DMS114 treated with DMSO at 0.1 percent for 48 hours (cell line): ENCODE data around the gene CALHM2.
A peak's percentile ranks its signal among the peaks of the same experiment; 100 is the strongest.
"Not testable (repeated sequence)": the region's sequence is repeated elsewhere in the genome, so short reads cannot be mapped to it uniquely, and the experiment has no call there.

Source experiments
- DNase-seq: peaks from one replicate; lab custom pipeline; 2025; ENCODE audit not compliant: unreplicated experiment; lab: John Stamatoyannopoulos, UW

The CALHM2 gene, protein sequence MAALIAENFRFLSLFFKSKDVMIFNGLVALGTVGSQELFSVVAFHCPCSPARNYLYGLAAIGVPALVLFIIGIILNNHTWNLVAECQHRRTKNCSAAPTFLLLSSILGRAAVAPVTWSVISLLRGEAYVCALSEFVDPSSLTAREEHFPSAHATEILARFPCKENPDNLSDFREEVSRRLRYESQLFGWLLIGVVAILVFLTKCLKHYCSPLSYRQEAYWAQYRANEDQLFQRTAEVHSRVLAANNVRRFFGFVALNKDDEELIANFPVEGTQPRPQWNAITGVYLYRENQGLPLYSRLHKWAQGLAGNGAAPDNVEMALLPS

GRCh38 chr10:103451831-103452505 lies at the start of gene CALHM2:
Gene CALHM2 (minus strand): TSS chr10:103452370. CDS start chr10:103449941, 2,429 bp downstream.
- no peak for DNase-seq

DNA sequence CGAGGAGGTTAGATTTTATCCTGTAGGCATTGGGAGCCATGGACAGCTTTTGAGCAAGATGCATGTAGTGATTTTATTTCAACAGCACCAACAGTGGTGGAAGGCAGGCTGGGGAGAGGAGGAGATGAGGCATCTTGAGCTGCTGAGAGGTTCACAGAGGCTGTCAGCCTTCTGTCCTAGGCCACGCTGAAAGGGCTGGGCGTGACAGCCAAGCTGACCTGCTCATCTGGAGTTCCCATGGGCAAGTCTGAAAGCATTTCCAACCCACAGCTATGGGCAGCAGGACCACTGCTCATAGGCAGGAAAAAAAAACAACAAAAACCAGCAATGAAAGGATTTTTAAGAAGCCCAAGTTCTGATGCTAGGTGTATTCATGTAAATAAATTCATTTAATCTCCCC lies 49.0 kb upstream of the CALHM2 start:
- no peak for DNase-seq

GRCh38 chr10:103500481-103500880 lies 48.3 kb upstream of the CALHM2 start:
- no peak for DNase-seq

- no peak for DNase-seq
These were observed 47.7 kb upstream of the CALHM2 start for GRCh38 chr10:103499881-103500280.

GRCh38 chr10:103498936-103499638 lies 46.9 kb upstream of the CALHM2 start:
- no peak for DNase-seq

DNA sequence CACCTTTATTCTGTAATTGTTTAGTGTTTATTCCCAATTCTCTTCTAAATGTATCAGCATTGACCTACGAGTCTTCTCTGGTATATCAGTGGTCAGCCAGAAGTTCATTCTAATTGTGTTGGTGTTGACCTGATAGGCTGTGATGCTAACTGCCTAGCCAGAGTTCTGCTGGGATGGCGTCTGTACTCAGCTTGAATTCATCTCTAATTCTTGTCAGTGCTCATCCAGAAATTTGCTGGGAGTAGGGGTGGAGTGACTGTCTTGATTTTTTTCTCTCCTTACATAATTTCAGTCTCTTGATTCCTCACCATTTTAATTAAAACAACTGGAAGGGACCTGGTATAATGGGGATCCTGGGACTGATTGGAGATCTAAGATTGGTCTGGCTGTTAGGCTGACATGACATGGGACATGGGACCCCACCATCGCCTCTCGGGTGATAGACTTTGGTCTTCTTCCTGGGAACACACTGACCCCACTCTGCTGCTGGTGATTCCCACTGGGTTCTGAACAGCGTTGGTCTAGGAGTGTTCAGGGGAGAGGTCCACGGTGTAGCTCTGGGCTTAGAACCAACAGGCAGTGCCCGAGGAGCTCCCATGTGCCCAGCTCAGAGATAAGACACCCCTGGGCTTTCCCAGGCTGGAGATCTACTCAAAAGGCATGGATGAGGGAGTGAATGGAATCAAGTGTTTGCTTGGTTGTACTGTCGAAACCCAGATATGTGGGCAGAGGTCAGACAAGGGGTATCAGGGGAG lies 45.2 kb upstream of the CALHM2 start:
- DNase-seq: no peak

DNA sequence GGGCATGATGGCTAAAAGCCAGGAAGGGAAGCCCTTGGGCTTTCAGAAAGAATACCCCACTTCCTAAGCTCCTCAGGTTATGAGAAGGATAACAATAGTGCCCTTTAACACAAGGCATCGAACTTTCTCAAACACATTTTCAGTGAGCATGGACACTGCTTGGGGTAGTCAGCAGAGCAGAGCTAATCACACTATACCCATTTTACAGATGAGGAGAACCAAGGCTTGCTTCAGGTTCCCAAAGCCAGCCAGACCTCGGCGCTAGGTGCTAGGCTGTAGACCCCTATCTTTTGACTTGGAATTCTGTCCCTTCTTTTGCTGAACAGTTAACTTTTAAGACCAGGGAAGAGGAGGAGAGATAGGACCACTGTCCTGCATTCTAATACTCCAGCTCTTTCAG lies 43.2 kb upstream of the CALHM2 start:
- no peak for DNase-seq

- DNase-seq: no peak
These were observed 42.0 kb upstream of the CALHM2 start for GRCh38 chr10:103493916-103494877.

GRCh38 chr10:103493362-103493915 lies 41.3 kb upstream of the CALHM2 start, which contains the start of gene NEURL1:
Gene NEURL1 (plus strand): TSS chr10:103493705. CDS start chr10:103494388, 683 bp downstream.
- no peak for DNase-seq

DNA sequence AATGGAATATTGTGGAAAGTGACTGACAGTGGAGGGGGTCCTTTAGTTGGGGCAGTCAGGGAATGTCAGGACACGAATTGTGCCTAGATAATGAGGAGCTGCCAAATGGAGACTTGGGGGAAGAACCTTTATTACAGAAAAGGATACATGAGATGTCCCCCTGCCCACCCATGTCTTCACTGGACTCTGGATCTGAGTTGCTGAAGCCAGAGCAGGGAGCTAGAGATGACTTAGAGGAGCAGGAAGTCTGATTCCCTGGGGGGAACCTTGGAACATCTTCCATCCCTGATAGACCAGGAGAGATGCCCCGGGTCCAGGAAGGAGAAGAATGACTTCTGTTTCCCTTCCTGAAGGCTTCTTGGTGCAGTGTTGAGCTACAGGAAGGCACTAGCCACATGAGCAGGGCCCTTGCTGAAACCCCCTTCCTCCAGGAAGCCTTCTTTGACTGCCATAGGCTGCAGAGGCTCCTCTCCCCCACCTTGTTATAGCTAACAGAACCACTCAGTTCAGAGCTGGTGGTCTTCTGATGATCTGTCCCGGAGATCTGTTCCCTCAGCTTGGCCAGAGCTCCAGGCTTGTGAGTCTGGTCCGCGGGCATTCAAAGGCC lies 40.6 kb upstream of the CALHM2 start:
- DNase-seq: no peak

- DNase-seq: peak; percentile 11
These were observed 39.7 kb upstream of the CALHM2 start for GRCh38 chr10:103491729-103492364.

GRCh38 chr10:103490986-103491314 lies 38.8 kb upstream of the CALHM2 start:
- DNase-seq: no peak

DNA sequence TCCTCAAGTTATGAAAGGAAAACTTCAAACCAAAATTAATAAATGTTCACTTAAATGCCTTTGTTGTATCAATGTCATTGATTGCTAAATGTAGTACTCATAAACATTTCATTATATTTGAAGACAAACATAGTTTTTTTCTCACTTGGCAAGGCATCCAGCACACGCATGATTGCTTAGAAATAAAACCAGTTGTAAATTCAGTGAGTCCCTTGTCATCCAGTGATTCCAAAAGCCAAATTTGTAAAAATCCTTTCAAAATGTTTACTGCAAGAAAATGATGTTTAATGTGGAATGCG lies 35.2 kb upstream of the CALHM2 start:
- DNase-seq: no peak

DNA sequence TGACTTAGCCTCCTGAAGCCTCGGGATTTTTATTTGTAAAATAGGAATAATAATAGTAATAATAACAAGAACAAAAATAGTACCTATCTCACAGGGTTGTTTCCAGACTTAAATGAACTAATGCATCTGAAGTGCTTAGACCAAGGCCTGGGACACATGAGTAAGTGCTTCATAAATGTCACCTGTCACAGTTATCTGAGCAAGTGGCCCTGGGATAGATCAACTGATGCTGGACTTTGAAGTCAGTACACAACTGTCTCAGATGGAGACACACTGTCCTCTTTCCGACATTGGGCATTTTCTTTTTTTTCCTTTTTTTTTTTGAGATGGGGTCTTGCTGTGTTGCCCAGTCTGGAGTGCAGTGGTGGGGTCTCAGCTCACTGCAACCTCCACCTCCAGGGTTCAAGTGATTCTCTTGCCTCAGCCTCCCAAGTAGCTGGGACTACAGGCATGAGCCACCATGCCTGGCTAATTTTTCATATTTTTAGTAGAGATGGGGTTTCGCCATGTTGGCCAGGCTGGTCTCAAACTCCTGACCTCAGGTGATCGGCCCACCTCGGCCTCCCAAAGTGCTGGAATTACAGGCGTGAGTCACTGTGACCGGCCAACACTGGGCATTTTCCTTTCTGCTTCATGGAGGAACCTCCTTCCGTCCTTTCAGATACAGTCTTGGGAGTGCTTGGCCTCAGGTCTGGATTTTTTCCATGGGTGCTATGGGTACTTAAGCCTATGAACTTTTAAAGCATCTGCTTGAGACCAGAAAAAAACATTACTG lies 34.7 kb upstream of the CALHM2 start:
- not testable (repeated sequence) for DNase-seq

DNA sequence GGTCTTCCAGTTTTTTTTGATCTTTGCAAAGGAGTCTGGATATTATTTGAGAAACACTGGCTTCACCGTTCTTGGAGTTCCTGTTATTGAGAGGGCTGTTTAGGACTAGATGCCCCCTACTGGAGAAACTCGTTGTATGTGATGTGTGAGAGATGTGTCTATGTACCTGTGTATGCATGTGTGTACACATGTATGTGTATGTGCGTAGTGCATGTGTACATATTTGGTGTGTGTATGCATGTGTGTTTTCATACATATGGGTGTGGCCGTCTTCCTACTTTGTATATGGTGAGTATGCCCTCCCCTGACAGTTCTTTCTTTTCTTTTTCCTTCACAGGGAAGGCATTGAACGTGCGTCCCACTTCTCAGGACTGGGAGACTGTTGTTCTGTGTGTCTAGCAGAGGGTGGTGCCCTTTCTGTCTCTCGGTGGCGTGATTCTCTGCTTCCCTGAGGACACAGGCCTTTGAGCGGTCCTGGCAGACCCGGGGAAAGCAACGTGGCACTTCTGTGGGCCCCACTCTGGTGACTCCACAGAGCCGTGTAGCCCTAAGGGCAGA lies 29.9 kb upstream of the CALHM2 start:
- DNase-seq: peak; percentile 64

GRCh38 chr10:103480521-103480920 lies 28.4 kb upstream of the CALHM2 start:
- no peak for DNase-seq

DNA sequence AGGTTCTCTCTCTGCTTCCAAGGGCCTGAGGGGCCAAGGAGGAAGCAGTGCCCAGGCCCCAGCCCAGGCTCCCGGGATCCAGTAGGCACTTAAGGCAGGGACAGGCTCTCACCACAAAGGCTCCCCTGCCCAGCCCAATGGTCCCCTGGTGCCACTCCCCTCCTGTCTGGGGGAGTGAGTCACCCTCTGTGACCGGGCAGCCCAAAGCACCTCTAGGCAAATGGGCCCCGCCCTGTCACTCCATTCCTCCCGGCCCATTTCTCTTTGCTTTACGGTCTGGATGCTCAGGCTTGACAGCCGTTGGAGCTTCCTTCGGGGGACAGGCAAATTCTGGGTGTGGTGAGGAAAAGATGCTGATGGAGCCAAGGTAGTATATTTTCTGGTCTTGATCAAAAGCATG lies 27.0 kb upstream of the CALHM2 start, which contains the start of gene CALHM3:
CALHM3 (minus strand) TSS at position 106 of the 400 bp plus-strand sequence. CDS start 208 bp downstream, outside the sequence.
- DNase-seq: no peak

DNA sequence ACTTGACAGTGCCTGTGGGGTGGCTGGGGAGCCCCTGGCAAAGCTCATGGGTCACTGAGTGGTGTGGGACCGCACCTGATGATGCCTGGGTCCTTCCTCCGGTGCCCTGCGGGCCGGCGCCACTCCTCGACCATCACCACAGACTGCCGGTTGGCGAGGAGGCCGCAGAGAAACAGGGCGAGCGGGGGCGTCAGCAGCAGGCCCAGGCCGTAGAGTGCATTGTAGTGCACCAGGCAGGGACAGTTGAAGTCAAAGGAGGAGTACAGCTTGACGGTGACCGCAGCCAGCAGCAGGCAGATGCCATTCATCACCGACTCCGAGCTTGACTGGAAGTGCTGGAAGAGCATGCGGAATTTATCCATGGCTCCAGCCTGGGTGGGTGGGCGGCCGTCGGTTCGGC lies 26.5 kb upstream of the CALHM2 start:
- no peak for DNase-seq
